ENCODE results near the gene MYMK. TPM values are rescaled to one million over a fixed set of nuclear protein-coding genes. Genes with fewer than 3 reads are reported as not detected.
A peak's percentile ranks its signal among the peaks of the same experiment; 100 is the strongest.

MYMK gene
- total and polyA plus RNA-seq, 5 experiments from 2014 or later, result not detected

DNA sequence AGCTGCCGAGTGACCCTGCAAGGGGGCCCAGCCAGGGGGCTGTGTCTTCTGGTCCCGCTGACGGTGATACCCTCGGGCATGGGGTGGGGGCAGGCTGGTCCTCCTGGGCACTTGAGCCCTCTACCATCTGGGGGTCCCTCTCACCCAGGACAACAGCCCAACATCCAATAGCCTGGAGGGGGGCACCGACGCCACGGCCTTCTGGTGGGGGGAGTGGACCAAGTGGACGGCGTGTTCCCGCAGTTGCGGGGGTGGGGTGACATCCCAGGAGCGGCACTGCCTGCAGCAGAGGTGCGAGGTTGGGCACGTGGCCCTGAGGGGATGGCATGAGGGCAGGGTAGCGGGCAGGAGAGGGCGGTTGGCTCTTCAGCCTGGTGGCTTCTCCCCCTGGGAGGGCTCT lies 12.5 kb upstream of the MYMK start:
- Mint-ChIP-seq H3K27me3 (peaks cover 0 to 13% (median 0%) of the 10 kb centered on the region in 5 donors), H3K4me1 (peaks cover 11 to 30% (median 25%) of the 10 kb centered on the region in 4 donors), H3K27ac (no peak overlapping the region), H3K36me3 (no peaks in the 10 kb centered on the region), H3K9me3 (no peaks in the 10 kb centered on the region), H3K4me3 (no peak overlapping the region)
- POLR2A ChIA-PET, result no interaction called here
- DNase-seq (no peak), ATAC-seq (no peak)

DNA sequence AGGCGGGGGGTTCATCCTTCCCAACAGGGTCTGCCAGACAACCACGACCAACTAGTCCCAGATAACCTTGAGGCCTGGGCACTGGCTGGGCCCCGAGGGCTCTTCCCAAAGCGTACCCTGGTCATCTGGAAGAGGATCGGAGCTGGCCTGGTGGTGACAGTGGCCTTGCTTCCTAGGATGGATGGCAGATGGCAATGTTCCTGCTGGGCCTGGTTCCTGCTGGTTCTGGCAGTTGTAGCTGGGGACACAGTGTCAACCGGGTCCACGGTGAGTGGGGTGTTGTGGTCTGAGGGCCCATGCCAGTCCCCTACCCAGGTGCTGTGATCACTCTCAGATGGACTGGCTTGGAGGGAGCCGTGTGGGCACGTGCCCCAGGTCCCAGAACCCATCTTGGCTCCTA lies 11.8 kb upstream of the MYMK start:
- Mint-ChIP-seq H3K27ac (peak overlapping the region in 1 of 10 donors; percentile 70), H3K36me3 (no peaks in the 10 kb centered on the region), H3K4me3 (no peak overlapping the region), H3K27me3 (peaks cover 0 to 14% (median 0%) of the 10 kb centered on the region in 5 donors), H3K4me1 (peaks cover 11 to 30% (median 25%) of the 10 kb centered on the region in 4 donors), H3K9me3 (no peaks in the 10 kb centered on the region)
- POLR2A ChIA-PET, result no interaction called here
- DNase-seq (no peak), ATAC-seq (no peak)

DNA sequence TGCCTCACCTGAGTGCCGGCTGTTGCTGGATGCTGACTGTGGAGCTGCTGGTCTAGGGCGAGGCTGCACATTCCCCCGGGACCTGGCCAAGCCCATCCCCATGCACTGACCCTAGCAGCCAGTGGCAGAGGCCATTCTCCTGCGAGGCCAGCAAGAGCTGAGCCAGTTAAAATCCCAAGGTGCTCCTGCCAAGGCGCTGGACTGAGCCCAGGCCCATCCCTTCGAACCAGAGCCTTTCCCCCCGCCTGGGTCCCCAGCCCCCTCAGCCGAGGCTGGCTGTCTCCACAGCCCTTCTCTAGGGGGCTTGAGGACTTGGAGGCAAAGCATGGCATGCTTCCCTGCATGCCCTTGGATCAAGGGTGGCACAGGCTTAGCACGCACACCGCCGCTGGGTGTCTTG lies 11.3 kb upstream of the MYMK start:
- Mint-ChIP-seq H3K36me3 (no peaks in the 10 kb centered on the region), H3K27ac (peak overlapping the region in 1 of 10 donors; percentile 70), H3K4me1 (peaks cover 11 to 30% (median 25%) of the 10 kb centered on the region in 4 donors), H3K4me3 (peak overlapping the region in 3 of 10 donors; percentile 26 to 63 (median 59)), H3K9me3 (no peaks in the 10 kb centered on the region), H3K27me3 (peaks cover 0 to 14% (median 0%) of the 10 kb centered on the region in 5 donors)
- POLR2A ChIA-PET, result no interaction called here
- no peak for ATAC-seq
- DNase-seq, result no peak

DNA sequence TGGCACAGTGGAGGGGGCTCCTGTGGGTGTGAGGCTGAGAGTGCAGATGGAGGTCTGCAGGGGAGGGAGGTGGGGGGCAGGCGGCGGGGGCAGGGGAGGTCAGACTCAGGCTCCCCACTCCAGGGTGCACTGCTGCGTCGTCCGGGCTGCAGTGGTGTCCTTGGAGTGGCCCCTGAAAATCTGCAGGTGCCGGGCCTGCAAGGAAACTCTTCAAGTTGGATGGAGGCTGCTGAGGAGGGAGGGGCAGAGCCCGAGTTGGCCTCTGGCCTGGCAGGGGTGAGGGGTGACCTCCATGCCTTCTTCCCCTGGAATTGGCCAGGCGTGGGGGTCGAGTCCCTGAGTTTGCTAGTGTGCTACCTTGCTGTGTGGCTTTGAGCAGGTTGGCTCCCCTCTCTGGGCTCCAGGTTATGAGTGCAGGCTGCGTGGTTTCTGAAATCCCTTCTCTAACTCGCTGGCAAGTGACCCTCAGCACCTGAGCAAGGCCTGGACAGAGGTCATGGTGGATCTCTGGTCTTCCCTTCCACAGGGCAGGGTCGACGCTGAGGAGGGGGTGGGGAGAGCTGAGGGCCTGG lies 10.6 kb upstream of the MYMK start:
- H3K9me3 Mint-ChIP-seq, result no peaks in the 10 kb centered on the region
- H3K36me3 Mint-ChIP-seq, result no peaks in the 10 kb centered on the region
- DNase-seq (no peak), ATAC-seq (no peak)
- peaks cover 11 to 30% (median 24%) of the 10 kb centered on the region in 4 donors for H3K4me1 Mint-ChIP-seq
- H3K27ac Mint-ChIP-seq, result peak overlapping the region in 4 of 10 donors; percentile 21 to 70 (median 40)
- peak overlapping the region in 6 of 10 donors; percentile 4 to 63 (median 50) for H3K4me3 Mint-ChIP-seq
- POLR2A ChIA-PET, result interaction anchor here (1.9 kb wide), 1 partner anchor 26 kb away, joined by 14 read pairs; no protein-coding TSS in a partner anchor
- peaks cover 0 to 13% (median 0%) of the 10 kb centered on the region in 5 donors for H3K27me3 Mint-ChIP-seq

DNA sequence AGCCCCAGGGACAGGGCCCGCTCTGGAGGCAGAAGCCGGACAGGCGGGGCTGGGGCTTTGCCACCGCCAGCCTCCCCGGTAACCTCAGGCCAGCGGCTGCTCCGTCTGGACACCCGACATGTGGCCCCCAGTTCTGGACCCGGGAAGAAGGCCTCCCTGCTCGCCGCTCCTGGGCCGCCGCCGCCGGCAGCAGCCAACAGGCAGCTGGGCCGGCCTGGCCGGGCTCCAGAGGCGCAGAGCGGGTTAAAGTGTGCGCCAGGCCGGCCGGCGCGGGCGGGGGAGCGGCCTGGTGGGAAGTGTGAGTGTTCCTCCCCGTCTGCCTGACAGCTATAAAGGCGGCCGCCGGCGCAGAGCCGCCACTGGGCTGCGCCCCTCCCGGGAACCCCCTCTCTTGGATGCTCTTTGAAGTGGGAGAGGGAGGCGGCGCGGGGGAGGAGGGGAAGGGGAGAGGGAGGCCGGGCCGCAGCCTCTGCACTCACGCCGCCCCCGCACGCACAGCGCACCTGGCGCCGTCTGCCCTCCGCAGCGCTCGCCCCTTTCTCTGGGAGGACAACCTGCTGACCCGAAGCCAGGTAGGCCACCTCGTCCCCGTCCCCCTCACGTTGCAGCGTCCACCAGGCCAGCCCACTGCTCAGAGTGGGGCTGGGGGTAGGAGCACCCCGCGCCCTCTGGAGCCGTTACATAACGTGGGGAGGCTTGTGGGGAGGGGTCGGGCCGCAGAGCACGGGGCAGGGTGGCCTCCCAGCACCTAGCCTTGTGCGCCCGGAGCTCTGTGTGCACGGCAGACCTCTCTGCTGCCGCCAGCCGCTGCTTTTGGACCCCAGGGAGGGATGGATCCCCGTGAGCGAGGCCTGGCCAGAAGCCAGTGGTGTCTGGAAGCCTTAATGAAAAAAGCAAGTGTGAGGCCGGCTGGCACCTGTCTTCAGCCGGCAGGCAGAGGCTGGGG lies 9.9 kb upstream of the MYMK start, which contains the start of gene ADAMTSL2:
ADAMTSL2 (plus strand) TSS at position 359 of the 946 bp plus-strand sequence. CDS start 2,009 bp downstream, outside the sequence.
- no peaks in the 10 kb centered on the region for H3K9me3 Mint-ChIP-seq
- DNase-seq, result peak; percentile 17 to 78 (median 60)
- H3K36me3 Mint-ChIP-seq, result no peaks in the 10 kb centered on the region
- H3K4me3 Mint-ChIP-seq, result peak within 1 kb of the TSS; percentile 42 to 80 (median 64)
- POLR2A ChIA-PET, result interaction anchor here (1.9 kb wide), 1 partner anchor 25 kb away, joined by 14 read pairs; no protein-coding TSS in a partner anchor
- ATAC-seq, result peak; percentile 87 to 90
- peaks cover 11 to 30% (median 22%) of the 10 kb centered on the region in 4 donors for H3K4me1 Mint-ChIP-seq
- peaks cover 0 to 11% (median 0%) of the 10 kb centered on the region in 5 donors for H3K27me3 Mint-ChIP-seq
- H3K27ac Mint-ChIP-seq, result peak within 1 kb of the TSS in 7 of 10 donors; percentile 21 to 75 (median 56)

DNA sequence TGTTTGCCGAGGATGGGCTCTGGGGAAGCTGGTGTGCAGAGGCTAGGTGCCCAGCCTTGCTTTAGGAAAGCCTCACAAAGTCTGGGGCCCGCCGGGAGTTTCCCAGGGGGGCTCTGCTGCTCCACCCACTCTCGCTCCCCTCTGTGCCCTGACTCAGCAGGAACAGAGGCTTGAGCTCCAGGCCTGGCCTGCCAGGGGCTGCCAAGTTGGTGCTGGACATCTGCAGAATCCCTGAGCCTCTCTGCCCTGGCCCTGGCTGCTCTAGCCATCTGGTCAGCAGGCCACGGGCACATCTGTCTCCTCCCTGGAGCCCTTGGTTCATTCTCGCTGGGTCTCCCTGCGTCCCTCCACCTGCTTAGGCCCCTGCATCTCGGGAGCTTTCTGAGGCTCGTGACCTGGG lies 9.1 kb upstream of the MYMK start:
- H3K4me3 Mint-ChIP-seq, result peak overlapping the region in 6 of 10 donors; percentile 52 to 71 (median 64)
- H3K4me1 Mint-ChIP-seq, result peaks cover 7 to 24% (median 18%) of the 10 kb centered on the region in 4 donors
- DNase-seq, result peak in 1 of 10 donors; percentile 15
- no peak for ATAC-seq
- H3K27ac Mint-ChIP-seq, result peak overlapping the region in 5 of 10 donors; percentile 34 to 75 (median 70)
- peaks cover 0 to 8% (median 0%) of the 10 kb centered on the region in 5 donors for H3K27me3 Mint-ChIP-seq
- POLR2A ChIA-PET, result interaction anchor here (1.9 kb wide), 1 partner anchor 24 kb away, joined by 14 read pairs; no protein-coding TSS in a partner anchor
- H3K9me3 Mint-ChIP-seq, result no peaks in the 10 kb centered on the region
- no peaks in the 10 kb centered on the region for H3K36me3 Mint-ChIP-seq

DNA sequence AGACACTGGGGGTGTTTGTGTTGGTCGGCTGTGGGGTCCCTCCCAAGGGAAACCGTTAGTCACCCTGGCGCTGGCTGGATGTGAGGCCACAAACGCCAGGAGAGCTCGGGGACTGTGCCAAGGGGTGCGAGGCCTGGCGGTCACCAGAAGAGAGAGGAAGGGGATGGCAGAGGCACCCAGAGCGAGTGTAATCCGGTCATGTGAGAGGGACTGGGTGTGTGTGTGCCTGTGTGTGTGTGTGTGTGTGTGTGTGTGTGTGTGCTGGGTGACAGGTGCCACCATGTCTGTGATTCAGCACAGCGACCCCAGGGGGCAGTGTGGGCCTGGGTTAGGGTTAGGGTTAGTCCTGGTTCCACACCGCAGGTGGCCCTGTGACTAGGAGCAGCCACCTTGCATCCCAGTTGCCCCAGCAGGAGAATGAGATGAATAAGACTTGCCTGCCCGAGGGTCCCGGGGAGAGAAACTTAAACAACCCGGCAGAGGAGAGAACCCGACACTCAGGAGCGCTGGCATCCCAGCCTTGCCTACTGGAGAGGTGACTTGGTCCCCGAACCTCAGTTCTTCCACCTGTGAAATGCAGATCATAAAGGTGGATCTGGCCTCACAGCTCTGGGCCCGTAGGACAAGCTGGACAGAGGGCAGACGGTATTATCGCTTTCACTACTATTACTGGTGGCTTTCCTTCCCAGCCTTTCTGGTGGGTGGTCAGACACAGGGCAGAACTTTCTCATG lies 8.3 kb upstream of the MYMK start:
- POLR2A ChIA-PET, result no interaction called here
- peak; percentile 37 to 63 for ATAC-seq
- H3K27me3 Mint-ChIP-seq, result peaks cover 0 to 8% (median 0%) of the 10 kb centered on the region in 5 donors
- H3K4me1 Mint-ChIP-seq, result peaks cover 6 to 21% (median 17%) of the 10 kb centered on the region in 4 donors
- peak; percentile 36 to 87 (median 63) for DNase-seq
- no peaks in the 10 kb centered on the region for H3K36me3 Mint-ChIP-seq
- no peaks in the 10 kb centered on the region for H3K9me3 Mint-ChIP-seq
- H3K4me3 Mint-ChIP-seq, result peak overlapping the region; percentile 28 to 80 (median 64)
- H3K27ac Mint-ChIP-seq, result peak overlapping the region in 9 of 10 donors; percentile 28 to 83 (median 72)

DNA sequence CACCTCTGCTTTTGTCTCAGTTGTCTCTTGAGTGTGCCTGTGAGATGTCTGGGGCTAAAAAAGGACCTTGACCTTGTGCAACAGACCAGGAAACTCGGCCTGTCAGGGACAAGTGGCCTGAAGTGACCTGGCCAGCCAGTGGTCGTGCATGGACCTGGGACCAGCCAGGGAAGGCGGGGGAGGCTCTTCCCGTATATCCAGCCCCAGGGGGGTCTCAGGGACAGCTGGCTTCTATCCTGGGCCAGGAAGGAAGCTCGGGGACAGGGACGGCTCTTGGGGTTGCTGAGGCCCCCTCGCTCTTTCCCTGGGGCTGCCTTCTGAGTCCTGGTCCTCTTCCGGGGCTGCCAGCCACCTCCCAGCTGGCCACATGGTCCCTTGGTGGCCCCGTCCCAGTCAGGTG lies 6.5 kb upstream of the MYMK start:
- ATAC-seq, result no peak
- Mint-ChIP-seq H3K27me3 (peaks cover 0 to 8% (median 0%) of the 10 kb centered on the region in 5 donors), H3K27ac (no peak overlapping the region), H3K36me3 (no peaks in the 10 kb centered on the region), H3K9me3 (no peaks in the 10 kb centered on the region), H3K4me1 (peaks cover 11 to 32% (median 23%) of the 10 kb centered on the region in 4 donors), H3K4me3 (no peak overlapping the region)
- no peak for DNase-seq
- POLR2A ChIA-PET, result no interaction called here

DNA sequence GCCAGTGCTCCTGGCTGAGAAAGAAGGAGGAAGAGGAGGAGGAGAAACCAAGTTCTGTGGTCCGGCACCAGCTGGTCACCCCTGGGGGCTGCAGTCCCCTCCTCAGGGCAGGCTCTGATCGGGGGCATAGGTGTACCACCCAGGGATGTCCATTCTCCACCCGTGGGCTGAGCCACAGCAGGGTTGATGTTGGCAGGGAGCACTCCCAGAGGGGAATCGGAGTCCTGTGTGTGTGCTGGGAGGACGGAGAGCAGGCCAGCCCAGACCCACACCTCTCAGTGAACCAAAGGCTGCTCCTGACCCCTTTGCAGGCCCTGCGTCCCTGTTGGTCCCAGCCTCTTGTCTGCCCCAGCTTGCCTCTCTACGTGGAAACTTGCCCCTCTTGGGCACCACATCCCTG lies 5.1 kb upstream of the MYMK start:
- H3K4me3 Mint-ChIP-seq, result no peak overlapping the region
- POLR2A ChIA-PET, result no interaction called here
- DNase-seq (no peak), ATAC-seq (no peak)
- H3K9me3 Mint-ChIP-seq, result no peaks in the 10 kb centered on the region
- H3K36me3 Mint-ChIP-seq, result no peaks in the 10 kb centered on the region
- H3K27me3 Mint-ChIP-seq, result peaks cover 0 to 6% (median 0%) of the 10 kb centered on the region in 5 donors
- H3K27ac Mint-ChIP-seq, result no peak overlapping the region
- H3K4me1 Mint-ChIP-seq, result peaks cover 9 to 32% (median 22%) of the 10 kb centered on the region in 4 donors

DNA sequence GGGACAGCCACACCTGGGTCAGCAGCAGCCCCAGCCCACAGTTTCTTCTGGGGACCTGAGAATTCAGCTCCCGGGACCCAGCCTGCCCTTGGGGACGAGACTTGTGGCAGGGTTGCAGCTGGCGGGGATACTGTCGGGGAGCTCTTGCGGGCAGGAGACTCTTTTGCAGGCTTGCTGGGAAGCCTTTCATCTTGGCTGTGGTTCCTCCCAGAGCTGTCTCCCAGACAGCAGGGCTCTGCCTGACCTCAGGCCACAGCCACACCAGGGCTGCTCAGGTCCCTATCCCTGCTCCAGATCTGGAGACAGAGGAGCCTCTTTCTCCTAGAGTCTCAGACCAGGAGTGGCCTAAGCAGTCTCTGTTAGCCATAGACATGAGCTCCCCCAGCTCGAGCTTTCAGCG lies 4.7 kb upstream of the MYMK start:
- H3K27ac Mint-ChIP-seq, result no peak overlapping the region
- DNase-seq, result no peak
- no peaks in the 10 kb centered on the region for H3K36me3 Mint-ChIP-seq
- POLR2A ChIA-PET, result no interaction called here
- peaks cover 9 to 29% (median 22%) of the 10 kb centered on the region in 4 donors for H3K4me1 Mint-ChIP-seq
- H3K4me3 Mint-ChIP-seq, result no peak overlapping the region
- no peaks in the 10 kb centered on the region for H3K9me3 Mint-ChIP-seq
- no peak for ATAC-seq
- peaks cover 0 to 6% (median 0%) of the 10 kb centered on the region in 5 donors for H3K27me3 Mint-ChIP-seq

DNA sequence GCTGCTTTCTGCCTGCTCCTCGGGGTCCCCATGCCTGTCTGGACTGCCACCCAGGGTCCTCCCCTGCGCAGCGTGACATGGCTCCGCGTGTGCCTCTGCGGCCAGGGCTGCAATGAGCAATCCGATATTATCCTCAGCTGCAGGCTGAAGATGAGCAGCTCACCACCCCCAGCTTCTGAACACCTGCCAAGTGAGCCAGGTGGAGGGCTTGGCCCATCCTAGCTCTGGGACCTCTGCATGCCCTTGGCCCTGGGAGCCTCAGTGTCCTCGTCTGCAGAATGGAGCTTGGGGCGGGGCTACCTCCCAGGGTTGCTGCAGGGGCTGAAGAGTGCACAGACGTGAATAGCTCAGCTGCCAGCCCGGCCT lies 4.1 kb upstream of the MYMK start:
- Mint-ChIP-seq H3K27ac (no peak overlapping the region), H3K4me3 (no peak overlapping the region), H3K27me3 (peaks cover 0 to 6% (median 0%) of the 10 kb centered on the region in 5 donors), H3K9me3 (no peaks in the 10 kb centered on the region), H3K4me1 (peaks cover 9 to 29% (median 19%) of the 10 kb centered on the region in 4 donors), H3K36me3 (no peaks in the 10 kb centered on the region)
- DNase-seq (no peak), ATAC-seq (no peak)
- POLR2A ChIA-PET, result no interaction called here

Measured in naive thymus-derived CD8-positive, alpha-beta T cell (primary cell).